GM15510 (cell line): ENCODE data around the gene CPNE9.

Experiments
- POLR2A ChIP-seq: IDR thresholded peaks from 3 replicates; pipeline ENCODE4 v1.6.1; 2011; ENCODE audit warnings: borderline replicate concordance; ENCODE audit not compliant: insufficient read length; ENCODE audit errors: extremely low read depth

Gene CPNE9

DNA sequence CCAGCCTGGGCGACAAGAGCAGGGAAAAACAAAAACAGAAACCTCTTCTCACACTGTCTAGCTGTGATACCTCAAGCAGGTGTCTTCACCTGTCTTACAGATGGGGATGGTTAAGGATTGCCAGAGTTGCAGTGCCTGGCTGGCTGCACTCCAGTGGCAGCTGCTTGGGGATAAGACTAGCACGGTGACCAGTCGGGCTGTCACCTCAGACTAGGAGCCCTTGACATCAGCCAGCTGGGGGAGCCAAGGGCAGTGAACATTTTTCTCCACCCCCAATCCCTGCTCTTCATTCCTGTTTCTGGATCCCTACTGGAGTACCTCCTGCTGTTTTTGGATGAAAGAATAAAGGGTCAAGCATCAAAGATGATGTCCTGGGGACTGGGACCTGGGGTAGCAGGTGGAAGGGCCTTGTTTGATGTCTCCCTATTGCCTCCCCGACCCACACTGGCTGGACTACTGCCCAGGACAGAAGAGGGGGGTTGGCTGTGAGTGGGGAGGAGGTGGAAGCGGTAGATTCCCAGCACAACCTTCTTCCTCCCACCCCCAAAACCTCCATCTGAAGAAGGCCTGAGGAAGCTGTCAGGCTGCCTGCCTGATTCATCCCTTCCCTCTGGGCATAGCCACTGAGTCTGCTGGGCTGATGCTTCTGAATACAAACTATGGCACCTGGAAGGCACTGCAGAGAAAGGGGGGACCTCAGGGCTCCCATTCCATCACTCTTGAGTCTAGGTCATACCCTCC, 7.0 kb upstream of the CPNE9 start:
- no peak for TF ChIP-seq POLR2A

DNA sequence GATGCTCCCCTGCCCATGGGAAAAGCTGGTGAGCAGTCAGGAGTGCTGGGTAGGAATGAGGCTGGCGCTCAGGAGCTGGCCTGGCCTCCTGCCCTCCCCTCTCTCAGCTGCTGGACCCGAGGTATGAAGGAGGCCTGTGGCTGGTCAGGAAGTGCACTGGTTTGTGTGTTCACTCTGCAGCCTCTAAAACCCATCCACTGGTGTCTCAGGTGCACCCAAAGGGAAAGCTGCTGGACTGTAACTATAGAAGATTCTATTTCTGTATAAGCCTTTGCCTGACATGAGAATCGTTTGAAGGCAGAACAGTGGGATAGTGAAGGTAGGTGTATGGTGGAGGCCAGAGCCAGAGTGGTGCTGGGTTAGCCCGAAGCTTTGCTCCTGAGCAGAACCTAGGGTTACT, 5.7 kb upstream of the CPNE9 start:
- no peak for TF ChIP-seq POLR2A

DNA sequence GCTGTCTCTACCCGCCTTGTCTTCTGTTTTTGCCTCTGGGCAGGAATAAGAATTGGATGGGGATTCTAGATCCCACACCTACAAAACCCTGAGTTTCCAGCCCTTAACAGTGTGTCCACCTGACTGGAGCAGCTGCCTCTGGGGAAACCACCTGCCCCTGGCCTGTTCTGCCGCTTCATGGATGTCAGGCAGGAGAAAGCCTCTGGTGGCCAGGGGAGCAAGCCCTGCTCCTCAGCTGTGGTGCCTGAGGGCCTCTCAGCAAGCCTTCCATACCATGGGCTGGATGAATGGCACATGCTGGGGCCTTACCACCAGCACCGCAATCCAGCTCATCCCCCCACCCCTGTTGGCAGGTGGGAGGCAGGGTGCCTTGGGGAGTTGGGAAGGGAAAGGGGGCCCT, 5.3 kb upstream of the CPNE9 start:
- no peak for TF ChIP-seq POLR2A

DNA sequence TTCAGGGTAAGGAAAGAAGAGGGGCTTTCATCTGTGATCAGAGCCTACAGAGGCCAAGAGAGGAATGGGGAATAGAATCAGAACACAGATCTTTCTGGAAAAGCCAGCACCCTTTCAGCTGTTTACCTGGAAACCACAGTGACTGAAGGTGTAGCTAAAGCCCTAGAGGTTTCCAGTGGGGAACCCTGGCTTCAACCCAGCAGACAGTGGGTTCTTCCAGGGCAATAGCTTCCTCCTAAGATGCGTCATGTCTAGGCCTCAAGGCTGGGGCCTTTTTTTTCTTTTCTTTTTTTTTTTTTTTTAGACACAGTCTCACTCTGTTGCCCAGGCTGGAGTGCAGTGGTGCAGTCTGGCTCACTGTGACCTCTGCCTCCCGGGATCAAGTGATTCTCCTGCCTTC, 3.1 kb upstream of the CPNE9 start:
- no peak for TF ChIP-seq POLR2A

DNA sequence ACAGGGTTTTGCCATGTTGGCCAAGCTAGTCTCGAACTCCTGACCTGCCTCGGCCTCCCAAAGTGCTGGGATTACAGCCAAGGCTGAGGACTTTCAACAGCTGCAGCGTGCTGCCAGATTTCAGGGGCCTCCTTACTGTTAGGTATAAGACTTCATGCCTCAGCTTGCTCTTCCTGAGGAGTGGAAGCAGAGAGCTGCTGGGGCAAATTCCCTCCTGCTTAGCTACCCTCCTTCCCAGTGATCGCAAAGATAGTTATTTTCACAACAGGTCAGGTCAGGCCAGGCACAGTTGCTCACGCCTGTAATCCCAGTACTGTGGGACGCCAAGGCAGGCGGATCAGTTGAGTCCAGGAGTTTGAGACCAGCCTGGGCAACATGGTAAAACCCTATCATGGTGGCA, 2.6 kb upstream of the CPNE9 start:
- TF ChIP-seq POLR2A = no peak

DNA sequence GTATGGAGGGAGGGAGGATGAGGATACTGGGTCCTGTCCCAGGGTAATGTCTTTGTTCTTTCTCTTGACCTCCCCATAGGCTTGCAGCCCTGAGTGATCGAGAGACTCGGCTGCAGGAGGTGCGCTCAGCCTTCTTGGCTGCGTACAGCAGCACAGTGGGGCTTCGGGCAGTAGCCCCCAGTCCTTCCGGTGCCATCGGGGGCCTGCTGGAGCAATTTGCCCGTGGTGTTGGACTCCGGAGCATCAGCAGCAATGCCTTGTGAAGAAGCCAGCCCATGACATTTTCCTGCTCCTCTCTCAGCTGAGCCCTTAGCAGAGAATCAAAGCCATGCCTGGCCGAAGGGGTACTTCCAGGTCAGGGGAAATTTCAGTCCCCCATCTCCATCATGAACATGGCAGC, 1.9 kb upstream of the CPNE9 start:
- TF ChIP-seq POLR2A = no peak

DNA sequence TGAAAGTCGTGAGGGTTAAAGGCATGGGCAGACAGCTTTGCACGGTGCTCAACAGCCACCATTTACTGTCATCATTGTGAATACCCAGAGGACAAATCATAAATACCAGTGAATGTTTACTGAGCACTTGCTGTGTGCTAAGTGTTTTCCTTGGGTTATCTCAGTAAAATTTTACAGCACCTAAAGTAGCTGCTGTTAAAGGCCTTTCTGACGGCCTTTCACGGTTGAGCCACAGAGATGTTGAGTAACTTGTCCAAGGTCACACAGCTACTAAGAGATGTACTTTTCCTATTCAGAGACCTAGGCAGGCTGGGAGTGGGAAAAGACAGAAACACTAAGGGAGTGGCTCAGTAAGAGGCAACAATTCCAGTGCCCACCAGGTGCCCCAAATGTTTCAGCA, 393 bp upstream of the CPNE9 start:
- TF ChIP-seq POLR2A = no peak

DNA sequence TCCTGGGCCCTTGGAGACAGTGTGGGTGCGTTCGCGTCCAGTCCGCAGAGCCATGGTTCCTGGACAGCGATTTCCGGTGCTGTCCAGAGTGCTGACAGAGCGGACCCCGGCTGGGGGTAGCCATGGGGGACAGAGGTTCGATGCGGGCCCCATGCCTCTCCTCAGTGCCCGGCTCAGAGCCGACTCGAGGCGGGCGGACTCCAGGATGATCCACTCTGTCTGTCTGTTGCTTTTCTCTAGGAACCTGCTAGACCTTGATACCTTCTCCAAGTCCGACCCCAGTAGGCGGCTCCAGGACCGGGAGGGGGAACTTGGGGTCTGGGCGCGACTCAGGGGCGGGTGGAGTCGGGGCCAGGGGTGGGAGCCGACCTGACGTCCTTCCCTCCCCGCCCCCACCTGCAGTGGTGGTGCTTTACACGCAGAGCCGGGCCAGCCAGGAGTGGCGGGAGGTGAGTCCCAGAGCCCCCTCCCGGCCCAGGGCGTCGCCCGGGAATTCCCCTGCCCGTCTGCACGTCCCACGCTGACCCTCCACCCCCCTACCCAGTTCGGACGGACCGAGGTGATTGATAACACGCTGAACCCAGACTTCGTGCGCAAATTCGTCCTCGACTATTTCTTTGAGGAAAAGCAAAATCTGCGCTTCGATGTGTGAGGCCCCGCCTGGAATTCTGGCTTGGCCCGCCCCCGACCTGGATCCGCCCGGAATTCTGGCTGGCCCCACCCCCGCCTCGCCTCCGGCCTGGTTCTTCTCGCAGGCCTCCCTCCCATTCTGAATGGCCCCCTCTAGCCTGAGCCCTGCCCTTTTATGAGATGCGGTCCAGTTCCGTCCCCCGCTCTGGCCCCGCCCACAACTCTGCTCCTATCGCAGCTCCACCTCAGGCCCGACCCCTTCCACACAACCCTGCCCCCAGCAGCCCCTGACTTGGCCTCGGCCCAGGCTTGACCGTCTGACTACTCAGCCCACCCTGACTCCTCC, 1.0 kb downstream of the CPNE9 start:
- no peak for TF ChIP-seq POLR2A

DNA sequence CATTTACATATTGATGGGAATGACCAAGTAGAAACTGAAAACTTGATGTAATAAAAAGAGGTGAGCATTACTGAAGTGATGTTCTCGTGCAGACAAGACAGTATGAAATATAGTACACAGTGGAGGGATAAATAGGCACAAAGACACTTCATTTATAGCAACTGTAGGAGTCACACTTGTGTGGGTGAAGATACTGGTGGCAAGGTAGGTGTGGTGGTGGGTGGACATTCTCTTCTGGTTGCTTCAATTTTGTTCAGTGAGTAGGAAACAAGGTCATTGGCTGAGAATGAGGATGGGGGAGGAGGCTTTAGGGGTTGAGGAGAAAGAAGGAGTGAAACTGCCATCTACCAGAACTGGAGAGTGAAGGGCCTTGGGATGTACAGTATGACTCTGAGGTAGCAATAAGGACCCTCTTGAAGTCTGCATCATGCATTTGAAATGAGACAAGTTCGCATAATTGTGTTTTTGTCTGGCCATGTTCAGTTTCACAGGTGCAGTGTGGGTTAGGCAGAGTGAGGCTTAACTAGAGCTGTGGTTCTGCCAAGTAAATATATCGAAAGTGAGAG, 6.6 kb downstream of the CPNE9 start:
- TF ChIP-seq POLR2A = no peak

DNA sequence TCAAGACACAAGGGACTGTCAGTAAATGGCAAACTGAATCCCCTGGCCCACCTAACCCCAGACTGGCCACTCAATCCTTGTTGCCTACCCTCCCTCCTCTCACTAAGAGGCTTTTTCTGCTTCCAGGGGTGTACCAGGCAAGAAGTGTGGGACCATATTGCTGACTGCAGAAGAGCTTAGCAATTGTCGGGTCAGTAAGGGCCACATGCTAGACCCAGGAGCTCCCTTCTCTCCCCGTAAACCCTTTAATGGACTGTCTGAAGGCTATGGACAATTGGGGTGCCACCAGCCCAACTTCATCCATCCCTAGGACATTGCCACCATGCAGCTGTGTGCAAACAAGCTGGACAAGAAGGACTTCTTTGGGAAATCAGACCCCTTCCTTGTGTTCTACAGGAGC, 8.8 kb downstream of the CPNE9 start:
- TF ChIP-seq POLR2A = no peak

DNA sequence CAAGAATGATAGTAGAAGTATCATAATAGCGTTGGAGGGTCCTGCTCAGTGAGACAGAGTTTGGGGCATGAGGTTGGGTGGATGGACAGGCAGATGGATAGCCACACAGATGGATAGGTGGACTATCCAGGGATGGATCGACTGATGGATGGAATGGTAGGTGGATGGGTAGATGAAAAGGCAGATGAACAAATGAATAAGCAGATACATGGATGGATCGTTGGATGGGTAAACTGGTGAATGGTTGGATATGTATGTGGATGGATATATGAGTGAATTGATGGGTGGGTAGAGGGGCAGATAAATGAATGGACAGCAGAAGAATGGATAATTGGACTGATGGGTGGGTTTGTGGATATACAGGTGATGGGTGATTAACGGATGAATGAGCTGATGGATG, 9.5 kb downstream of the CPNE9 start:
- TF ChIP-seq POLR2A = no peak

DNA sequence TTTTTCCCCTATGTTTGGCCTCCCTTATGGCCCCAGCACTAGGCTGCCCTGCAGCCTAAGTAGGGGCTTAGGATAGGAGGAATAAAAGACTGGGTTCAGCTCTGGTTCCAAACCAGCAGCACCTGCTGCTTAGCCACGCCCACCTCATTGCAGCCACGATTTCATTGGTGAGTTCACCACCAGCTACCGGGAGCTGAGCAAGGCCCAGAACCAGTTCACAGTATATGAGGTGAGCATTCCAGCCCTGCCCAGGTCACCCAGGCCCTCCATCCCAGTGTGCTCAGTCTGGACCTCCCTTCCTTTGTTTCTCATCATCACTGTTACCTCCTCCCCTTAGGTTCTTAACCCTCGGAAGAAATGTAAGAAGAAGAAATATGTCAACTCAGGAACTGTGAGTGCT, 11.5 kb downstream of the CPNE9 start:
- no peak for TF ChIP-seq POLR2A

DNA sequence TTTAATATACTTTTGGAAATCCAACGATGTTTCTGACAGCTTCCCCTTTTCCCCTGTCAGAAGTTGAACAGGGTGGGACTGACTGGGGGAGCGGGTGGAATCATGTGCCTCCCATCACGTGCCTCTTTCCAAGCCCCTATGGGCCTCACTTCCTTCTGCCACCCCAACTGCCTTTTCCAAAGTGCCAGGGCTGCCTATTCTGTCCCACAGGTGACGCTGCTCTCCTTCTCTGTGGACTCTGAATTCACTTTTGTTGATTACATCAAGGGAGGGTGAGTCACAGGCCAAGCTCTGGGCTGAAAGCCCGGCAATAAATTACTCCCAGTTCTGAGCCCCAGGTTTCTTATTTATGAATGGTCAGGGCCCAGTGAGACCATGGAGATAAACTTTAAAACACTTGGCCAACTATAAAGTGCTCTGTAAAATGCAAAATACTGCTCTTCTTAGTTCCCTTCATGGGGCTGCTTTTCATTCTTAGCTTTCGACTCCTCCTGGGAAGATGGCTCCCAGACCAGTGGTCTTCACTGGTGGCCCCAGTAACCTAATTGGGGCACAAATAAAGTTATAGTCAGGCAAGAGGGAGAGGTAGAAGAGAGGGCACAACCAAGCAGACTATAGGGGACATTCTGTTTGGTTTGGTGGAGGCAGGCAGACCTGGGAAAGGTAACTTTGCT, 12.3 kb downstream of the CPNE9 start:
- no peak for TF ChIP-seq POLR2A

DNA sequence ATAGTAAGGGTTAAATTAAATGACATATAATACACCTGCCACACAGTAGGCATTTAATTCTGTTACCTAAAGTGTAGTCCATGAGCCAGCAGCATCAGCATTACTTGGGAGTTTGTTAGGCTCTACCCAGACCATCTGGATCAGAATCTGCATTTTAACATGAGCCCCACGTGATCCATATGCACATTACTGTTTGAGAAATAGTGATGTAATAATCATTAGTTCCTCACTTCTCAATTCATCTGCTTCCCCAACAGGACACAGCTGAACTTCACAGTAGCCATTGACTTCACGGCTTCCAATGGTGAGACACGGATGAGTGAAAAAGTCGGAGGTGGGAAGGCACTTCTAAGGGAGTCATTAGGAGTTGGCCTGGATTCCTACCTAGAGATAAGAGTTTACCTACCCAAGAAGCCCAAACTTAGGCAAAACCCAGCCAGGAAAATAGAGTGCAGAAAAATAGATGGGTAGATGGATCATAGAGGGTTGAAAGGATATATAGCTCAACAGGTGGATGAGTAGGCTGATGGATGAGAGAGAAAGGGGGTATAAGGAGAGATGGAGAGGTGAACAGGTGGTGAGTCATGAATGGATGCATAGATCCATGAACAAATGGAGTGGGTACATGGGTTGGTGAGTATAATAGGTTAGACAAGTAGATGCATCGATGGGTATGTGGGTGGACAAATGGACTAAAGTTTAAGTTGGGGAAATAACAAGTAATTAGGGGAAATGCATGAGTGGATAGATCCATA, 13.3 kb downstream of the CPNE9 start:
- no peak for TF ChIP-seq POLR2A
